Activated CD8-positive, alpha-beta memory T cell treated with anti-CD3 and anti-CD28 coated beads, Interleukin-2, amount 50 U/mL, for 4 hours (primary cell): ENCODE measurements around the gene GPR137.
"Not testable (repeated sequence)": the region's sequence is repeated elsewhere in the genome, so short reads cannot be mapped to it uniquely, and the experiment has no call there.

Experiments used
- DNase-seq: peaks from one replicate; pipeline ENCODE4 v3.0.0-alpha.2; 2020

GPR137 gene

DNA sequence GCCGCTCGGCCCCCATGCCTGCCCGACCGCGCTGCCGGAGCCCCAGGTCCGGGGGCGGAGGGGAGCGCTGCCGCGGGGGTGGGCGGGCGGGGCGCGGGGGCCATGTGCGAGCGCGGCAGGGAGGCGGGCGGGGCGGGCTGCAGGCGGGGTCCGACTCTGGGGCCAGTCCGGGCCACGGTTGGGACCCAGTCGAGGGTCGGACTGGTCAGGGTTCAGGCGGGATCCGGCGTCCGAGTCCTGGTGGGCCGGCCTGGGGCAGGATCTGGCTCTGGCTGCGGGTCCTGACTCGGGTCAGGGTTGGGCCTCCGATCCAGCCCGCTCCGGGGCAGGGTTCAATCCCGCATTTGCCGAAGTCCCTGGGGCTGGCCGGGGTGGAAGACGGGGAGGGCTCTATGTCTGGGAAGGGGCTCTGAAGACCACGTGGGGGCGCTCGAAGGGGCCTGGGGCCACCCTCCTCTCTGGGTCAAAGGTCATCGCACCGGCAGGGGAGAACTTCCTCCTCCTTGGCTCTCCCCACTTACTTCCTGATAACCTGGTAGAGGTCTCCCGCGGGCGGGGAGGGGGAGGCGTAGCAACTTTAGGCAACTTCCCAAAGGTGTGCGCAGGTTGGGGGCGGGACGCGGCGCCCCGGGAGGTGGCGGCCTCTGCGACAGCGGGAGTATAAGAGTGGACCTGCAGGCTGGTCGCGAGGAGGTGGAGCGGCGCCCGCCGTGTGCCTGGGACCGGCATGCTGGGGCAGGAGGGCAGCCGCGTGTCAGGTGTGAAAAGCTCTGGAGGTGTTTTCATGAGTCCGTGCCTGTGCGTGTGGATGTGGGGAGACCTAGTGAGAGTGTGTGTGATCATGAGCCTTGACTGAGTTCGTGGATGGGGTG is 20.3 kb downstream of the GPR137 start:
- peak; percentile 74 for DNase-seq

GRCh38 chr11:64306563-64306875 is 20.9 kb downstream of the GPR137 start:
- DNase-seq = no peak

DNA sequence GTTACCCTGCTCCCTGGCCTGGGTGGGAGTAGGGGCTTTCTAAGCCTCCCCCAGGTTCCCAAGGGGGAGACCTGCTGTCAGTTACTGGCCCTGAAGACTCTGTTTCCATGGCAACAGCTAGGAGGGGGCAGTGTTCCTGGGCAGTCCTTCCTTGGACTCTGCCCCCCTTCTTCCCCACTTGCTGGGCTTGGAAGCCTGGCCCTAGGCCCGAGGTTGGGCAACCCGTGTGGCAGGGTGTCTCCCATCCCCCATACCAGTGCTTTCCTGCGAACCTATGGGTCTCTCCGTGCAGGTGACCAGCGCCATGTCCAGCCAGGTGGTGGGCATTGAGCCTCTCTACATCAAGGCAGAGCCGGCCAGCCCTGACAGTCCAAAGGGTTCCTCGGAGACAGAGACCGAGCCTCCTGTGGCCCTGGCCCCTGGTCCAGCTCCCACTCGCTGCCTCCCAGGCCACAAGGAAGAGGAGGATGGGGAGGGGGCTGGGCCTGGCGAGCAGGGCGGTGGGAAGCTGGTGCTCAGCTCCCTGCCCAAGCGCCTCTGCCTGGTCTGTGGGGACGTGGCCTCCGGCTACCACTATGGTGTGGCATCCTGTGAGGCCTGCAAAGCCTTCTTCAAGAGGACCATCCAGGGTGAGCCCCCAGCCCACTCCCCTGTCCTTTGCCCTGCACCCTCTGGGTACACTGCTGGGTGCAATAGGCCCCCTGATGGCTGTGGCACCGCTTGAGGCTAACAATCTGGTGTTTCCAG is 21.4 kb downstream of the GPR137 start:
- DNase-seq = no peak

GRCh38 chr11:64307795-64308194 is 22.1 kb downstream of the GPR137 start:
- not testable (repeated sequence) for DNase-seq

DNA sequence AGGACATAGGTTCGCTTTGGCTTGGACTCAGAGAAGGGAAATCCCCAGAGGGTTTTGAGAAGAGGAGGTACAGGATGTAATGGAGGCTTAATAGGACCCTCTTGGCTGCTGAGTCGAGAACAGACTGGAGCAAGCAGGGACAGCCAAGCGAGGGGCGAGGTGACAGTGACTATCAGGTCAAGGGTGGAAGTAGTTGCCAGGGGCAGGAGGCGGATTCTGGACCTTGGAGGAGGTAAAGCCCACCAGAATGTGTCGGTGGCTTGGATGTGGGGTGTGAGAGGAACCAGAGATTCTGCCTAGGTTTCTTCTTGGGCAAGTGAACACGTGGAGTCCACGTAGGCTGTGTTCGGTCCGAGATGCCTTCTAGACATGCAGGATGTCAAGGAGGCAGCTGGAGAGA is 27.3 kb downstream of the GPR137 start:
- no peak for DNase-seq

- no peak for DNase-seq
Measured at GRCh38 chr11:64313491-64314145, 28.0 kb downstream of the GPR137 start.

DNA sequence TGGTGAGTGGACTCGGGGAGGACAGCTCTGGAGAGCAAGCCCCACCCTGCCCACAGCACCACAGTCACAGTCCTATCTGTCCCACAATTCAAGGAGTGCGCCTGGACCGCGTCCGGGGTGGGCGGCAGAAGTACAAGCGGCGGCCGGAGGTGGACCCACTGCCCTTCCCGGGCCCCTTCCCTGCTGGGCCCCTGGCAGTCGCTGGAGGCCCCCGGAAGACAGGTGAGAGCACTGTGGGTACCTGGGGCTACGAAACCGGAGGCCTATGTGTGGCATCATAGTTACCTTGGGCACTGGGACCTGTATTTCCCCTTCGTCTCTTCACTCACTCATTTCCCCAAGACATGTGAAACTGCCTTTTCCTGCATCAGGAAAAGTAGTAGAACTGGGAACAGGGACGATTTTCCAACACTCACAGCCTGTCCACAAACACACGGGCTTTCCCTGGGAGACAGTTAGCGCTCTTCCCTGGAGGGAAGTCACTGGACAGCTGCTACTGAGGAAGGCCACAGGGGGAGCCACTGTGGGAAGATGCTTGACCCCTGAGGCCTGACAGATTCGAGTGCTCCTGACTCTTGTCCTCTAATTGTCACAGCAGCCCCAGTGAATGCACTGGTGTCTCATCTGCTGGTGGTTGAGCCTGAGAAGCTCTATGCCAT is 28.6 kb downstream of the GPR137 start:
- no peak for DNase-seq

DNA sequence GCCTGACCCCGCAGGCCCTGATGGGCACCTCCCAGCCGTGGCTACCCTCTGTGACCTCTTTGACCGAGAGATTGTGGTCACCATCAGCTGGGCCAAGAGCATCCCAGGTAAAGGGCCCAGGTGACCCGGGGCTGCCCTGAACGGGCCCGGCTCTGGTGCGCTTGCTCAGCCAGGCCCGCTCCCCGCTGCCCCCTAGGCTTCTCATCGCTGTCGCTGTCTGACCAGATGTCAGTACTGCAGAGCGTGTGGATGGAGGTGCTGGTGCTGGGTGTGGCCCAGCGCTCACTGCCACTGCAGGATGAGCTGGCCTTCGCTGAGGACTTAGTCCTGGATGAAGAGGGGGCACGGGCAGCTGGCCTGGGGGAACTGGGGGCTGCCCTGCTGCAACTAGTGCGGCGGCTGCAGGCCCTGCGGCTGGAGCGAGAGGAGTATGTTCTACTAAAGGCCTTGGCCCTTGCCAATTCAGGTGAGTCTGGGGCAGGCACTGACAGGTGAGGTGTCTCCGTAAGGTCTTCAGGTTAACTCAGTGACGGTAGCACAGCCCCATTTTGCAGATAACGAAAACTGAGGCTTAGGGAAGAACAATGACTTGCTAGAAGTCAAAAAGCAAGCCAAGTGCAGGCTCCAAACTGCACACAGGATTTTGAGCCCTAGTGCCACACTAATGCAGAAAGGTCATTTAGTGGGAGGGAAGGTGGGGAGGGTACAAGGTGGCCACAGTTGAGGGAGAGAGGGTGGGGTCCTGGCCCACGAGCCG is 29.3 kb downstream of the GPR137 start:
- no peak for DNase-seq

- DNase-seq = not testable (repeated sequence)
Measured at GRCh38 chr11:64315667-64316526, 30.2 kb downstream of the GPR137 start.

- no peak for DNase-seq
Measured at GRCh38 chr11:64316672-64317324, 31.1 kb downstream of the GPR137 start.

- DNase-seq = peak; percentile 89
Measured at GRCh38 chr11:64317325-64317960, 31.8 kb downstream of the GPR137 start, which contains the start of gene TRMT112. TSS of gene TRMT112 (minus strand) at chr11:64317559. CDS start at chr11:64317526, 33 bp downstream.

GRCh38 chr11:64317961-64318765 is 32.5 kb downstream of the GPR137 start, which contains the start of gene PRDX5:
TSS of gene PRDX5 (plus strand) at chr11:64318121. CDS start at chr11:64318216, 95 bp downstream.
- peak; percentile 93 for DNase-seq

DNA sequence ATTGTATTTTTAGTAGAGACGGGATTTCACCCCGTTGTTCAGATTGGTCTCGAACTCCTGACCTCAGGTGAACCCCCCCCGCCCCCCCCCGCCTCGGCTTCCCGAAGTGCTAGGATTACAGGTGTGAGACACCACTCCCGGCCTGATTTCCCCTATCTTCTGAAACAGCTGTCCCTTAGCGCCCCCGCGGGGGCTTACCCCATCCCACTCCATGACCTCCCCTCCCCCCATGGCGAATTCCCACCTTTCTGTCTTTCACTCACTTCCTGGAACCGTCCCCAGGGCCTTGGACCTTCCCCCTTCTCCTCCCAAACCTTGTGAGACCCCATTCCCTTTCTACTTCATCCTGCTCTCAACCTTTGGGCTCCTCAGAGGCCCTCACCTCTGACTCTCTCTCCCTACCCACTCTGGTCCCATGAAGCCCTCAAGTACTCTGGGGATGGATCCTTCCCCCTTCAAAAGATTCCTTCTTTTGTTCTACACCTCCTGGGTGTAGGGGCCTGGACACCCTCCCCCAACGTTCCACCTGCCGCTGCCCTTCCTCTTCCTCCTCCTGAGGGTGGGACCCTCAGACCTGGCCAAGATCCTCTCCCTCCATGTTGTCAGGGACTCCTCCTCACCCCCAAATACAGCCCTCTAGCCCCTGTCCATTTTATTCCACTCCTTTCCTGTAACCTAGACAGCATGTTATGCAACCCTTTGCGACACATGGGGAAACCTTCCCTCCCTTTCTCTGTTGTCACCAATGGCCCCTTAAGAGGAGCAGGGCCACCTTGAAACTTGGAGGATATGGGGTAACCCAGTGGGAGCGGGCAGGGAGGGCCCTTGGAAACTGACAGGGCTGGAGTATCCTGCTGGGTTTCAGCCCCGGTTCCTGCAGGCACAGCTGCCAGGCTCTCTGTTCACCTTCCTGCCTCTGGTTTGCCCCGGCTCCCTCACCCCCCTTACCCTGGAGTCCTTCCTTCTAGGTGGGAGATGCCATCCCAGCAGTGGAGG is 33.4 kb downstream of the GPR137 start:
- no peak for DNase-seq

DNA sequence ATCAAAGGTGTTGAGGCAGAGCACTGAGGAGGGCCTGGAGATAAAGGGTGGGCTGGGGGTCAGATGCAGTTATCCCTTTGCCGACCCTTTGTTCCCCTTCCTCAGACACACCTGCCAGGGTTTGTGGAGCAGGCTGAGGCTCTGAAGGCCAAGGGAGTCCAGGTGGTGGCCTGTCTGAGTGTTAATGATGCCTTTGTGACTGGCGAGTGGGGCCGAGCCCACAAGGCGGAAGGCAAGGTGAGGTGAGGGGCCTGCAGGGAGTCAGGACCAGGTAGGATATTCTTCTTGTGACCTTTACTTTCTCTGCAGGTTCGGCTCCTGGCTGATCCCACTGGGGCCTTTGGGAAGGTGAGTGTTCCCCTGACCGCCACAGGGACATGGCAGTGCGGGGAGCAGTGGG is 34.9 kb downstream of the GPR137 start:
- no peak for DNase-seq

DNA sequence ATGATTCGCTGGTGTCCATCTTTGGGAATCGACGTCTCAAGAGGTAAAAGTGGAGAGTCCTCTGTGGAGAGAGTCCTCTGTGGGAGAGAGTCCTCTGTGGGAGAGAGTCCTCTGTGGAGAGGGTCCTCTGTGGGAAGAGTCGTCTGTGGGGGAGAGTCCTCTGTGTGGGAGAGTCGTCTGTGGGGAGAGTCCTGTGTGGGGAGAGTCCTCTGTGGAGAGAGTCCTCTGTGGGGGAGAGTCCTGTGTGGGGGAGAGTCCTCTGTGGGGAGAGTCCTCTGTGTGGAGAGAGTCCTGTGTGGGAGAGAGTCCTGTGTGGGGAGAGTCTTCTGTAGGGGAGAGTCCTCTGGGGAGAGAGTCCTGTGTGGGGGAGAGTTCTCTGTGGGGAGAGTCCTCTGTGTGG is 35.4 kb downstream of the GPR137 start:
- DNase-seq = no peak

GRCh38 chr11:64321533-64321932 is 35.9 kb downstream of the GPR137 start:
- DNase-seq = no peak

GRCh38 chr11:64322925-64323260 is 37.2 kb downstream of the GPR137 start:
- no peak for DNase-seq

DNA sequence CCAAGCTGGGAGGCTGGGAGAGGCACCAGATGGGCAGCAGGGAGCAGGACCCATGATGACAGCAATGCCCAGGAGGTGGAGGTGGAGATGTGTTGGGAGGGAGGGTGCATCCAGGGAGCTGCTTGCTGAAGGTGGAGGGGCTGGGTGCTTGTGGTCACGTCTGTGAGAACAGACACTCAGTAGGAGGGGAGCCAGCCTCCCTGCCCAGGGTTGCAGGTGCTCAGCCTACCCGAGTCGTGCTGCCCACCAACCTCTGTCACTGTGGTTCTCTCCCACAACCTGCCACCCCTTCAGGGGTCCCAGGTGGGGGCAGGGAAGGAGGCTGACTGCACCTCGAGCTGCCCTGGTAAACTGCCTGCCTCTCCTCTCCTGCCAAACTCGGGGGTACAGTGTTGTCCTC is 37.7 kb downstream of the GPR137 start:
- no peak for DNase-seq
